GM23338 (cell line): Measurements from ENCODE around the gene IPO13. TPM values are rescaled to one million over a fixed set of nuclear protein-coding genes. Genes with fewer than 3 reads are reported as not detected.

Experiments used
- ATAC-seq: fragments of 200-7000 bp; cut with Tn5 transposase; 3 replicates; pipeline ENCODE4 v1.9.1; 2020
- DNase-seq: peaks from one replicate; pipeline ENCODE4 v3.0.0-alpha.2; 2015; ENCODE audit warnings: low spot score
- H2AFZ ChIP-seq: fragments of 200-600 bp; sonication (generic); 2 replicates; pipeline ENCODE4 v1.8.0; 2016; ENCODE audit warnings: antibody characterized with exemption, mild to moderate bottlenecking, moderate library complexity
- H3F3A ChIP-seq: fragments of 200-600 bp; sonication (generic); replicated peaks from 2 replicates; pipeline ENCODE4 v1.8.0; 2017; ENCODE audit warnings: antibody characterized with exemption, mixed run types, low read depth
- H3K27ac ChIP-seq: fragments of 200-600 bp; sonication (generic); 2 replicates; pipeline ENCODE4 v1.6.1; 2016; ENCODE audit warnings: low read depth
- H3K27me3 ChIP-seq: fragments of 200-600 bp; sonication (generic); 2 replicates; pipeline ENCODE4 v1.8.0; 2016; ENCODE audit warnings: mild to moderate bottlenecking, mixed run types, moderate library complexity; ENCODE audit not compliant: insufficient read depth
- H3K36me3 ChIP-seq: fragments of 200-600 bp; sonication (generic); 2 replicates; pipeline ENCODE4 v1.8.0; 2016; ENCODE audit warnings: mild to moderate bottlenecking; ENCODE audit not compliant: insufficient read depth
- H3K4me1 ChIP-seq: fragments of 200-600 bp; sonication (generic); 2 replicates; pipeline ENCODE4 v1.8.0; 2016; ENCODE audit warnings: mild to moderate bottlenecking, moderate library complexity; ENCODE audit not compliant: insufficient read depth
- H3K4me2 ChIP-seq: fragments of 200-600 bp; sonication (generic); 2 replicates; pipeline ENCODE4 v1.7.1; 2017; ENCODE audit warnings: mixed run types
- H3K4me3 ChIP-seq: fragments of 200-600 bp; sonication (generic); 2 replicates; pipeline ENCODE4 v1.6.1; 2016; ENCODE audit warnings: mixed run types
- H3K79me2 ChIP-seq: fragments of 200-600 bp; sonication (generic); replicated peaks from 2 replicates; pipeline ENCODE4 v1.8.0; 2017; ENCODE audit warnings: mild to moderate bottlenecking; ENCODE audit not compliant: insufficient read depth
- H3K9me2 ChIP-seq: fragments of 200-600 bp; sonication (generic); 2 replicates; pipeline ENCODE4 v1.8.0; 2017; ENCODE audit not compliant: insufficient read depth
- H4K20me1 ChIP-seq: fragments of 200-600 bp; sonication (generic); replicated peaks from 2 replicates; pipeline ENCODE4 v1.8.0; 2017; ENCODE audit warnings: mild to moderate bottlenecking; ENCODE audit not compliant: insufficient read depth
- H3K27ac Mint-ChIP-seq: 2 replicates; pipeline ENCODE4 v1.8.0; 2020; ENCODE audit warnings: inconsistent platforms, mild to moderate bottlenecking, moderate library complexity, mixed read lengths
- H3K27me3 Mint-ChIP-seq: 3 replicates; pipeline ENCODE4 v1.8.0; 2022; ENCODE audit warnings: low read depth, mild to moderate bottlenecking, moderate library complexity, mixed read lengths, inconsistent platforms; ENCODE audit not compliant: insufficient read depth, poor library complexity
- H3K36me3 Mint-ChIP-seq: 3 replicates; pipeline ENCODE4 v1.8.0; 2021; ENCODE audit warnings: low read depth, mild to moderate bottlenecking, inconsistent platforms, moderate library complexity, mixed read lengths
- H3K4me1 Mint-ChIP-seq: 3 replicates; pipeline ENCODE4 v1.8.0; 2020; ENCODE audit warnings: mild to moderate bottlenecking, inconsistent platforms, mixed read lengths
- H3K4me3 Mint-ChIP-seq: 3 replicates; pipeline ENCODE4 v1.8.0; 2021; ENCODE audit warnings: moderate library complexity, mild to moderate bottlenecking, inconsistent platforms, mixed read lengths
- H3K9me3 Mint-ChIP-seq: 3 replicates; pipeline ENCODE4 v1.8.0; 2020; ENCODE audit warnings: moderate library complexity, mild to moderate bottlenecking, inconsistent platforms, mixed read lengths
- CREB1 ChIP-seq: fragments of 250-450 bp; sonication (Bioruptor Pico); IDR thresholded peaks from 2 replicates; pipeline ENCODE4 v1.5.0; 2020; ENCODE audit warnings: low read depth, mild to moderate bottlenecking, moderate library complexity
- EZH2 ChIP-seq: fragments of 200-600 bp; sonication (generic); IDR thresholded peaks from one replicate; pipeline ENCODE4 v1.8.0; 2017; ENCODE audit warnings: antibody characterized with exemption, mild to moderate bottlenecking, low read depth; ENCODE audit not compliant: unreplicated experiment
- EZH2phosphoT487 ChIP-seq: fragments of 200-600 bp; sonication (generic); IDR thresholded peaks from one replicate; pipeline ENCODE4 v1.8.1; 2018; ENCODE audit warnings: antibody characterized with exemption; ENCODE audit not compliant: unreplicated experiment
- JUNB ChIP-seq: IDR thresholded peaks from one replicate; pipeline ENCODE4 v1.6.1; 2016; ENCODE audit warnings: antibody characterized with exemption; ENCODE audit not compliant: unreplicated experiment
- NANOG ChIP-seq: IDR thresholded peaks from 2 replicates; pipeline ENCODE4 v1.6.1; 2016; ENCODE audit warnings: antibody characterized with exemption, borderline replicate concordance
- POLR2AphosphoS5 ChIP-seq: IDR thresholded peaks from 2 replicates; pipeline ENCODE4 v1.6.1; 2016; ENCODE audit warnings: antibody characterized with exemption, low read depth
- REST ChIP-seq: IDR thresholded peaks from one replicate; pipeline ENCODE4 v1.6.1; 2018; ENCODE audit warnings: antibody characterized with exemption; ENCODE audit not compliant: unreplicated experiment
- STAT1 ChIP-seq: IDR thresholded peaks from one replicate; pipeline ENCODE4 v1.6.1; 2016; ENCODE audit warnings: antibody characterized with exemption; ENCODE audit not compliant: unreplicated experiment
- ZNF114 ChIP-seq: fragments of 250-450 bp; sonication (Bioruptor Pico); IDR thresholded peaks from 2 replicates; pipeline ENCODE4 v1.5.0; 2020; ENCODE audit warnings: mild to moderate bottlenecking, moderate library complexity
- ZNF331 ChIP-seq: fragments of 250-450 bp; sonication (Bioruptor Pico); IDR thresholded peaks from 2 replicates; pipeline ENCODE4 v1.5.0; 2020; ENCODE audit warnings: low read depth, mild to moderate bottlenecking, moderate library complexity
- polyA plus RNA-seq: library from polyadenylated mRNA; unstranded; fragments of >200 nt; fragmentation: Nextera tagmentation; extraction: Ambion mirVana; gene quantifications from 2 replicates; pipeline ENCODE4 v1.2.1, GENCODE V29; 2016
- total RNA-seq: library from RNA; depleted of rRNA; stranded (reverse); fragments of >200 nt; shearing (Covaris generic); gene quantifications from 2 replicates; pipeline ENCODE4 v1.2.3, GENCODE V29; 2014
- TF ChIP-seq, protein P1 (sequence below): IDR thresholded peaks from 2 replicates; pipeline ENCODE4 v1.6.1; 2016; ENCODE audit warnings: antibody characterized with exemption
- TF ChIP-seq, protein P2 (sequence below), 2 experiments: fragments of 200-600 bp in 1 of 2; sonication (generic) in 1 of 2; conservative IDR thresholded peaks; 2 replicates each; pipeline versions ENCODE4 v1.5.1 to v1.6.1; 2016 to 2017; ENCODE audit warnings: antibody characterized with exemption in 2 of 2, low read depth in 2 of 2, mild to moderate bottlenecking in 2 of 2, moderate library complexity in 1 of 2
- TF ChIP-seq, protein P3 (sequence below): fragments of 250-450 bp; sonication (Bioruptor Pico); IDR thresholded peaks from 2 replicates; pipeline ENCODE4 v1.5.0; 2020; ENCODE audit warnings: mild to moderate bottlenecking, moderate library complexity

IPO13 gene
- total and polyA plus RNA-seq, 2 experiments from 2014 or later: 10.4 to 22.8 TPM

DNA sequence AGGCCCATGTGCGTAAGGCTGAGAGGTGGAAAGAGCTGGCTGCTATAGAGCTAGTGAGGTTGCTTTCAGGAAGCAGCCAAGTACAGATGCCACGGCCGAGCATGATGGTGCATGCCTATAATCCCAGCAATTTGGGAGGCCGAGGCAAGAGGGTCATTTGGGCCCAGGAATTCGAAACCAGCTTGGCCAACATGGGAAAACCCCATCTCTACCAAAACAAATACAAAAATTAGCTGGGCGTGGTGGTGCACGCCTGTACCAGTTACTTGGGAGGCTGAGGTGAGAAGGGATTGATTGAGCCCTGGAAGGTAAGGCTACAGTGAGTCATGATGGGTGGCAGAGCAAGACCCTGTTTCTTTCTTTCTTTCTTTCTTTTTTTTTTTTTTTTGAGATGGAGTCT is 47.3 kb downstream of the IPO13 start:
- Histone ChIP-seq H4K20me1 (no peaks in the 10 kb centered on the region), H3K36me3 (no peaks in the 10 kb centered on the region), H3K27ac (no peak overlapping the region), H3F3A (peaks cover 21% of the 10 kb centered on the region), H3K4me3 (no peak overlapping the region), H2AFZ (no peak overlapping the region), H3K79me2 (no peaks in the 10 kb centered on the region), H3K9me2 (no peaks in the 10 kb centered on the region), H3K4me1 (peaks cover 10% of the 10 kb centered on the region), H3K27me3 (peaks cover 11% of the 10 kb centered on the region; the same call in 1 of the 2 replicates), H3K4me2 (no peak overlapping the region)
- no peak for ATAC-seq
- Mint-ChIP-seq H3K36me3 (peaks cover 11% of the 10 kb centered on the region; the same call in 2 of the 3 replicates), H3K27me3 (peaks cover 41% of the 10 kb centered on the region), H3K4me3 (no peak overlapping the region; the same call in 2 of the 3 replicates), H3K27ac (no peak overlapping the region), H3K9me3 (no peaks in the 10 kb centered on the region), H3K4me1 (peaks cover 33% of the 10 kb centered on the region)
- DNase-seq: no peak
- TF ChIP-seq STAT1: no peak
- no peak for TF ChIP-seq JUNB
- no peak for TF ChIP-seq NANOG
- no peak for TF ChIP-seq CREB1
- TF ChIP-seq REST: no peak
- TF ChIP-seq ZNF114 (CRISPR knock-in tag): no peak
- no peak for TF ChIP-seq ZNF331 (CRISPR knock-in tag)
- no peak for TF ChIP-seq EZH2
- TF ChIP-seq, protein P1, sequence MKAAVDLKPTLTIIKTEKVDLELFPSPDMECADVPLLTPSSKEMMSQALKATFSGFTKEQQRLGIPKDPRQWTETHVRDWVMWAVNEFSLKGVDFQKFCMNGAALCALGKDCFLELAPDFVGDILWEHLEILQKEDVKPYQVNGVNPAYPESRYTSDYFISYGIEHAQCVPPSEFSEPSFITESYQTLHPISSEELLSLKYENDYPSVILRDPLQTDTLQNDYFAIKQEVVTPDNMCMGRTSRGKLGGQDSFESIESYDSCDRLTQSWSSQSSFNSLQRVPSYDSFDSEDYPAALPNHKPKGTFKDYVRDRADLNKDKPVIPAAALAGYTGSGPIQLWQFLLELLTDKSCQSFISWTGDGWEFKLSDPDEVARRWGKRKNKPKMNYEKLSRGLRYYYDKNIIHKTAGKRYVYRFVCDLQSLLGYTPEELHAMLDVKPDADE: no peak
- TF ChIP-seq POLR2AphosphoS5: no peak
- TF ChIP-seq, protein P2, sequence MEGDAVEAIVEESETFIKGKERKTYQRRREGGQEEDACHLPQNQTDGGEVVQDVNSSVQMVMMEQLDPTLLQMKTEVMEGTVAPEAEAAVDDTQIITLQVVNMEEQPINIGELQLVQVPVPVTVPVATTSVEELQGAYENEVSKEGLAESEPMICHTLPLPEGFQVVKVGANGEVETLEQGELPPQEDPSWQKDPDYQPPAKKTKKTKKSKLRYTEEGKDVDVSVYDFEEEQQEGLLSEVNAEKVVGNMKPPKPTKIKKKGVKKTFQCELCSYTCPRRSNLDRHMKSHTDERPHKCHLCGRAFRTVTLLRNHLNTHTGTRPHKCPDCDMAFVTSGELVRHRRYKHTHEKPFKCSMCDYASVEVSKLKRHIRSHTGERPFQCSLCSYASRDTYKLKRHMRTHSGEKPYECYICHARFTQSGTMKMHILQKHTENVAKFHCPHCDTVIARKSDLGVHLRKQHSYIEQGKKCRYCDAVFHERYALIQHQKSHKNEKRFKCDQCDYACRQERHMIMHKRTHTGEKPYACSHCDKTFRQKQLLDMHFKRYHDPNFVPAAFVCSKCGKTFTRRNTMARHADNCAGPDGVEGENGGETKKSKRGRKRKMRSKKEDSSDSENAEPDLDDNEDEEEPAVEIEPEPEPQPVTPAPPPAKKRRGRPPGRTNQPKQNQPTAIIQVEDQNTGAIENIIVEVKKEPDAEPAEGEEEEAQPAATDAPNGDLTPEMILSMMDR (conservative IDR thresholded peaks at IDR 0.05; ENCODE audit: low read depth in 2 of 2): no peak
- TF ChIP-seq EZH2phosphoT487: no peak
- TF ChIP-seq, protein P3, sequence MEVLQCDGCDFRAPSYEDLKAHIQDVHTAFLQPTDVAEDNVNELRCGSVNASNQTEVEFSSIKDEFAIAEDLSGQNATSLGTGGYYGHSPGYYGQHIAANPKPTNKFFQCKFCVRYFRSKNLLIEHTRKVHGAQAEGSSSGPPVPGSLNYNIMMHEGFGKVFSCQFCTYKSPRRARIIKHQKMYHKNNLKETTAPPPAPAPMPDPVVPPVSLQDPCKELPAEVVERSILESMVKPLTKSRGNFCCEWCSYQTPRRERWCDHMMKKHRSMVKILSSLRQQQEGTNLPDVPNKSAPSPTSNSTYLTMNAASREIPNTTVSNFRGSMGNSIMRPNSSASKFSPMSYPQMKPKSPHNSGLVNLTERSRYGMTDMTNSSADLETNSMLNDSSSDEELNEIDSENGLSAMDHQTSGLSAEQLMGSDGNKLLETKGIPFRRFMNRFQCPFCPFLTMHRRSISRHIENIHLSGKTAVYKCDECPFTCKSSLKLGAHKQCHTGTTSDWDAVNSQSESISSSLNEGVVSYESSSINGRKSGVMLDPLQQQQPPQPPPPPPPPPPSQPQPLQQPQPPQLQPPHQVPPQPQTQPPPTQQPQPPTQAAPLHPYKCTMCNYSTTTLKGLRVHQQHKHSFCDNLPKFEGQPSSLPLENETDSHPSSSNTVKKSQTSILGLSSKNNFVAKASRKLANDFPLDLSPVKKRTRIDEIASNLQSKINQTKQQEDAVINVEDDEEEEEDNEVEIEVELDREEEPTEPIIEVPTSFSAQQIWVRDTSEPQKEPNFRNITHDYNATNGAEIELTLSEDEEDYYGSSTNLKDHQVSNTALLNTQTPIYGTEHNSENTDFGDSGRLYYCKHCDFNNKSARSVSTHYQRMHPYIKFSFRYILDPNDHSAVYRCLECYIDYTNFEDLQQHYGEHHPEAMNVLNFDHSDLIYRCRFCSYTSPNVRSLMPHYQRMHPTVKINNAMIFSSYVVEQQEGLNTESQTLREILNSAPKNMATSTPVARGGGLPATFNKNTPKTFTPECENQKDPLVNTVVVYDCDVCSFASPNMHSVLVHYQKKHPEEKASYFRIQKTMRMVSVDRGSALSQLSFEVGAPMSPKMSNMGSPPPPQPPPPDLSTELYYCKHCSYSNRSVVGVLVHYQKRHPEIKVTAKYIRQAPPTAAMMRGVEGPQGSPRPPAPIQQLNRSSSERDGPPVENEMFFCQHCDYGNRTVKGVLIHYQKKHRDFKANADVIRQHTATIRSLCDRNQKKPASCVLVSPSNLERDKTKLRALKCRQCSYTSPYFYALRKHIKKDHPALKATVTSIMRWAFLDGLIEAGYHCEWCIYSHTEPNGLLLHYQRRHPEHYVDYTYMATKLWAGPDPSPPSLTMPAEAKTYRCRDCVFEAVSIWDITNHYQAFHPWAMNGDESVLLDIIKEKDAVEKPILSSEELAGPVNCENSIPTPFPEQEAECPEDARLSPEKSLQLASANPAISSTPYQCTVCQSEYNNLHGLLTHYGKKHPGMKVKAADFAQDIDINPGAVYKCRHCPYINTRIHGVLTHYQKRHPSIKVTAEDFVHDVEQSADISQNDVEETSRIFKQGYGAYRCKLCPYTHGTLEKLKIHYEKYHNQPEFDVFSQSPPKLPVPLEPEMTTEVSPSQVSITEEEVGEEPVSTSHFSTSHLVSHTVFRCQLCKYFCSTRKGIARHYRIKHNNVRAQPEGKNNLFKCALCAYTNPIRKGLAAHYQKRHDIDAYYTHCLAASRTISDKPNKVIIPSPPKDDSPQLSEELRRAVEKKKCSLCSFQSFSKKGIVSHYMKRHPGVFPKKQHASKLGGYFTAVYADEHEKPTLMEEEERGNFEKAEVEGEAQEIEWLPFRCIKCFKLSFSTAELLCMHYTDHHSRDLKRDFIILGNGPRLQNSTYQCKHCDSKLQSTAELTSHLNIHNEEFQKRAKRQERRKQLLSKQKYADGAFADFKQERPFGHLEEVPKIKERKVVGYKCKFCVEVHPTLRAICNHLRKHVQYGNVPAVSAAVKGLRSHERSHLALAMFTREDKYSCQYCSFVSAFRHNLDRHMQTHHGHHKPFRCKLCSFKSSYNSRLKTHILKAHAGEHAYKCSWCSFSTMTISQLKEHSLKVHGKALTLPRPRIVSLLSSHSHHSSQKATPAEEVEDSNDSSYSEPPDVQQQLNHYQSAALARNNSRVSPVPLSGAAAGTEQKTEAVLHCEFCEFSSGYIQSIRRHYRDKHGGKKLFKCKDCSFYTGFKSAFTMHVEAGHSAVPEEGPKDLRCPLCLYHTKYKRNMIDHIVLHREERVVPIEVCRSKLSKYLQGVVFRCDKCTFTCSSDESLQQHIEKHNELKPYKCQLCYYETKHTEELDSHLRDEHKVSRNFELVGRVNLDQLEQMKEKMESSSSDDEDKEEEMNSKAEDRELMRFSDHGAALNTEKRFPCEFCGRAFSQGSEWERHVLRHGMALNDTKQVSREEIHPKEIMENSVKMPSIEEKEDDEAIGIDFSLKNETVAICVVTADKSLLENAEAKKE (CRISPR knock-in tag): no peak
